Fibroblast of lung (primary cell): Measurements from ENCODE around the gene ELL. TPM values are rescaled to one million over a fixed set of nuclear protein-coding genes. Genes with fewer than 3 reads are reported as not detected.

Experiments used
- DNase-seq, 2 donors: peaks; one replicate each; pipeline versions ENCODE4 v3.0.0 to v3.0.0-alpha.2; 2010; ENCODE audit warnings: low read depth in 2 of 2
- H2AFZ ChIP-seq: 2 replicates; pipeline ENCODE4 v1.5.1; 2012; ENCODE audit warnings: low read length, control low read depth, inconsistent platforms
- H3K27ac ChIP-seq: 2 replicates; pipeline ENCODE4 v1.5.1; 2011; ENCODE audit warnings: low read length, control low read depth; ENCODE audit not compliant: insufficient read depth
- H3K27me3 ChIP-seq: 2 replicates; pipeline ENCODE4 v1.5.1; 2011; ENCODE audit warnings: mild to moderate bottlenecking, low read length; ENCODE audit not compliant: control insufficient read depth, insufficient read depth
- H3K36me3 ChIP-seq: 2 replicates; pipeline ENCODE4 v1.5.1; 2011; ENCODE audit warnings: low read length; ENCODE audit not compliant: control insufficient read depth, insufficient read depth
- H3K4me1 ChIP-seq: 2 replicates; pipeline ENCODE4 v1.5.1; 2011; ENCODE audit warnings: low read length; ENCODE audit not compliant: control insufficient read depth, insufficient read depth; ENCODE audit errors: extremely low read depth
- H3K4me2 ChIP-seq: 2 replicates; pipeline ENCODE4 v1.5.1; 2011; ENCODE audit warnings: low read length, control low read depth; ENCODE audit not compliant: insufficient read depth; ENCODE audit errors: extremely low read depth
- H3K4me3 ChIP-seq, 4 experiments: fragments of 200-600 bp in 1 of 4; sonication (generic) in 1 of 4; replicated peaks in 1 of 4; 2 replicates each; pipeline ENCODE4 v1.5.1; 2011 to 2016; ENCODE audit warnings: low read length in 4 of 4, low read depth in 3 of 4, mild to moderate bottlenecking in 3 of 4, control low read depth in 2 of 4, inconsistent platforms in 1 of 4, mixed read lengths in 1 of 4; ENCODE audit not compliant: insufficient read depth in 1 of 4; ENCODE audit errors: control extremely low read depth in 1 of 4
- H3K79me2 ChIP-seq: 2 replicates; pipeline ENCODE4 v1.5.1; 2012; ENCODE audit warnings: mild to moderate bottlenecking, low read length, inconsistent platforms; ENCODE audit not compliant: control insufficient read depth, insufficient read depth
- H3K9ac ChIP-seq: 2 replicates; pipeline ENCODE4 v1.5.1; 2011; ENCODE audit warnings: mild to moderate bottlenecking, low read length, control low read depth; ENCODE audit not compliant: insufficient read depth
- H3K9me3 ChIP-seq: 2 replicates; pipeline ENCODE4 v1.5.1; 2012; ENCODE audit warnings: low read depth, low read length; ENCODE audit not compliant: control insufficient read depth, insufficient read depth
- H4K20me1 ChIP-seq: 2 replicates; pipeline ENCODE4 v1.5.1; 2011; ENCODE audit warnings: low read length; ENCODE audit not compliant: control insufficient read depth, insufficient read depth; ENCODE audit errors: extremely low read depth
- EZH2 ChIP-seq: IDR thresholded peaks from 2 replicates; pipeline ENCODE4 v1.5.1; 2012; ENCODE audit warnings: low read length, control low read depth, mild to moderate bottlenecking; ENCODE audit errors: missing control alignments
- polyA plus RNA-seq, 2 donors: library from polyadenylated mRNA; depleted of rRNA in 1 of 2; stranded (reverse) in 1 of 2; unstranded in 1 of 2; fragments of >200 nt; gene quantifications; 2 replicates each; pipeline ENCODE4 v1.2.1, GENCODE V29; 2011 to 2012; ENCODE audit warnings: missing spikeins in 1 of 2
- total RNA-seq: library from RNA; depleted of rRNA; stranded (reverse); fragments of >200 nt; gene quantifications from 2 replicates; pipeline ENCODE4 v1.2.1, GENCODE V29; 2014
- TF ChIP-seq, protein P1 (sequence below), 2 donors: IDR thresholded peaks in 1 of 2; conservative IDR thresholded peaks in 1 of 2; 1 replicate in 1 of 2; 2 replicates in 1 of 2; pipeline ENCODE4 v1.5.1; 2011 to 2012; ENCODE audit warnings: low read length in 2 of 2, control low read depth in 1 of 2, inconsistent platforms in 1 of 2, low read depth in 1 of 2, mild to moderate bottlenecking in 1 of 2

Gene ELL
- total and polyA plus RNA-seq, 2 donors (not counting 1 experiment from before 2014, with no cell fraction given): 4.4 to 18.7 TPM

DNA sequence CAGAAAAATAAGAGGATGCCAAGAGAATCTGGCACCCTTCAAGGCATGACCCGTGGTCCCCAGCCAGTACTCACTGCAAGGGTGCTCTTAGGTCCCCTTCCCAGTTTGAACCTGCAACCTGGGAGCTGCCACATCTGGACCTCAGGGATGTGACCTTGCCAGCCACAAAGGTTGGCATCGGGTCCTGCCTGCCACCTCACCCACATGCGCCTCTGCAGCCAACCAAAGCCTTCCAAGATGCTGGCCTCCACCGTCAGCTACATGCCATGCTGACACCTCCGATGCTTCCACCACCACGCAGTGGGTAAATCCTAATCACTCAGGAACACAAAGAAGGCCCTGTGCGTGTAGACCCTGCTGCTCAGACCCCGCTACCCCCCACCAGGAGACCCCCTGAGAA lies 35.1 kb downstream of the ELL start:
- H3K79me2 ChIP-seq: peaks cover 75% of the 10 kb centered on the region
- peak overlapping the region; percentile 66 for H3K27ac ChIP-seq
- H3K27me3 ChIP-seq: no peaks in the 10 kb centered on the region
- no peaks in the 10 kb centered on the region for H4K20me1 ChIP-seq
- DNase-seq: no peak
- H3K36me3 ChIP-seq: no peaks in the 10 kb centered on the region
- H3K9ac ChIP-seq: no peak overlapping the region
- H3K4me2 ChIP-seq: peak overlapping the region; percentile 11
- TF ChIP-seq, protein P1, sequence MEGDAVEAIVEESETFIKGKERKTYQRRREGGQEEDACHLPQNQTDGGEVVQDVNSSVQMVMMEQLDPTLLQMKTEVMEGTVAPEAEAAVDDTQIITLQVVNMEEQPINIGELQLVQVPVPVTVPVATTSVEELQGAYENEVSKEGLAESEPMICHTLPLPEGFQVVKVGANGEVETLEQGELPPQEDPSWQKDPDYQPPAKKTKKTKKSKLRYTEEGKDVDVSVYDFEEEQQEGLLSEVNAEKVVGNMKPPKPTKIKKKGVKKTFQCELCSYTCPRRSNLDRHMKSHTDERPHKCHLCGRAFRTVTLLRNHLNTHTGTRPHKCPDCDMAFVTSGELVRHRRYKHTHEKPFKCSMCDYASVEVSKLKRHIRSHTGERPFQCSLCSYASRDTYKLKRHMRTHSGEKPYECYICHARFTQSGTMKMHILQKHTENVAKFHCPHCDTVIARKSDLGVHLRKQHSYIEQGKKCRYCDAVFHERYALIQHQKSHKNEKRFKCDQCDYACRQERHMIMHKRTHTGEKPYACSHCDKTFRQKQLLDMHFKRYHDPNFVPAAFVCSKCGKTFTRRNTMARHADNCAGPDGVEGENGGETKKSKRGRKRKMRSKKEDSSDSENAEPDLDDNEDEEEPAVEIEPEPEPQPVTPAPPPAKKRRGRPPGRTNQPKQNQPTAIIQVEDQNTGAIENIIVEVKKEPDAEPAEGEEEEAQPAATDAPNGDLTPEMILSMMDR (conservative IDR thresholded peaks at IDR 0.05 in 1 of 2, IDR thresholded peaks at IDR 0.05 in 1 of 2; ENCODE audit: low read depth in 1 of 2, low read length in 2 of 2): no peak
- no peak for TF ChIP-seq EZH2
- H3K4me3 ChIP-seq: no peak overlapping the region
- H3K9me3 ChIP-seq: no peaks in the 10 kb centered on the region
- H2AFZ ChIP-seq: no peak overlapping the region
- peaks cover 6% of the 10 kb centered on the region for H3K4me1 ChIP-seq

DNA sequence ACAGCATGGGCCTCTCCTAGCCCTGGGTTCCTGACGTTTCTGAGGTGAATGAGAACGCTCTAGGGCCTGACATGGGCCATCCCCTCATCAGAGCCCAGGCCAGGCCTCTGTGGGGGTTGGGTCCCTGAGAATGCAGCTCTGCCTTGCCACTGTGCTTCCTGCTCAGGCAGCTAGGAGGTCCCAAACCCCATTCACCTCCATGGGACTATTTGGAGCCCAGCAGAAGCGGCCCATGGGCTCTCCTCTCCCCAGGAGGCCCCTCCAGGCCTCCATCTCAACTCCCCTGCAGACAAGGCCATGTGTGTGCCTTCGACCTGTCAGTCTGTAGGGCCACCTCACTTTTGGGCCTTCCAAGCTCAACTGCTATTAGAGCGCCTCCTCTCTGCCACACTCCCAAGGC lies 36.9 kb downstream of the ELL start:
- no peak overlapping the region for H3K4me3 ChIP-seq
- DNase-seq: no peak
- no peak overlapping the region for H3K4me2 ChIP-seq
- H3K9me3 ChIP-seq: no peaks in the 10 kb centered on the region
- H3K27me3 ChIP-seq: no peaks in the 10 kb centered on the region
- no peak overlapping the region for H3K9ac ChIP-seq
- peaks cover 13% of the 10 kb centered on the region for H3K4me1 ChIP-seq
- H4K20me1 ChIP-seq: no peaks in the 10 kb centered on the region
- no peaks in the 10 kb centered on the region for H3K36me3 ChIP-seq
- no peak overlapping the region for H2AFZ ChIP-seq
- H3K79me2 ChIP-seq: peaks cover 79% of the 10 kb centered on the region
- no peak overlapping the region for H3K27ac ChIP-seq
- TF ChIP-seq EZH2: no peak
- TF ChIP-seq, protein P1 (conservative IDR thresholded peaks at IDR 0.05 in 1 of 2, IDR thresholded peaks at IDR 0.05 in 1 of 2; ENCODE audit: low read depth in 1 of 2, low read length in 2 of 2): no peak

DNA sequence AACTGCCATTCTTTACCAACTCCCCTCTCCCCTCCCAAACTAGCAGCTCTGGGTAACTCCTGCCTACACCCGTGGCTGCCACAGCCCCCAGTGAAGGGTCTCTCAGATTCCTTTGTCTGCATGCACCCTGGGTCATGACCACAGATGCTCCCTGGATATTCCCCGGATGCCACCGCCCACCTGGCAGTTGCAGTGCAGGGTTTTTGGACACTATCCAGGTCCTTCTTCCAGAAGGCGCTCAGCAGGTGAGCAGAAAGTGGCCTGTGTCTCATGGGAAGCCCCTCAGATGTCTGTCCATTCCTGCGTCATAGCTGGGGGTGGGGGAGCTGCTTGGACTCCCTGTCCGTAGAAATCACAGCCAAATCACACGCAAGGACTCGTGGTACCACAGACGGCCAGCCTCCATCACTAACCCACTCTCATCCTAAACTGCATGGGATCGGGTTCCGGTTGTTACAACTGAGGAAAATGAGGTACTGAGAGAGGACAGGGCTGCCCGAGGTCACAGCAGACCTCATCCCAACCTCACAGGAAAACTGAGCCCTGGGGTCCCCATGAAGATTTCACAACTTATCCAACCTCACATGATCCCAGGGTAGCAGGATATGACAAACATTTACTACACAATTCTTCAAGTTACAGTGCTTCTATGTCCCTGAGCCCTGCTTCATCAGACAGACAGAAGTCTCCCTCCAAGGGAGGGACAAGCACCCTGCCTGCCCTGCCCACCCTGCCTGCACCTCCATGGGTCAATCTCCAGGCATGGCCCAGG lies 38.6 kb downstream of the ELL start:
- H4K20me1 ChIP-seq: no peaks in the 10 kb centered on the region
- H3K4me2 ChIP-seq: no peak overlapping the region
- H3K79me2 ChIP-seq: peaks cover 75% of the 10 kb centered on the region
- no peak overlapping the region for H3K4me3 ChIP-seq
- no peaks in the 10 kb centered on the region for H3K36me3 ChIP-seq
- H3K9me3 ChIP-seq: no peaks in the 10 kb centered on the region
- TF ChIP-seq EZH2: no peak
- TF ChIP-seq, protein P1 (conservative IDR thresholded peaks at IDR 0.05 in 1 of 2, IDR thresholded peaks at IDR 0.05 in 1 of 2; ENCODE audit: low read depth in 1 of 2, low read length in 2 of 2): no peak
- H3K4me1 ChIP-seq: peaks cover 22% of the 10 kb centered on the region
- H3K9ac ChIP-seq: no peak overlapping the region
- H3K27ac ChIP-seq: no peak overlapping the region
- H3K27me3 ChIP-seq: no peaks in the 10 kb centered on the region
- no peak overlapping the region for H2AFZ ChIP-seq
- no peak for DNase-seq
